ENCODE data around the gene ICAM3.

Gene ICAM3

DNA sequence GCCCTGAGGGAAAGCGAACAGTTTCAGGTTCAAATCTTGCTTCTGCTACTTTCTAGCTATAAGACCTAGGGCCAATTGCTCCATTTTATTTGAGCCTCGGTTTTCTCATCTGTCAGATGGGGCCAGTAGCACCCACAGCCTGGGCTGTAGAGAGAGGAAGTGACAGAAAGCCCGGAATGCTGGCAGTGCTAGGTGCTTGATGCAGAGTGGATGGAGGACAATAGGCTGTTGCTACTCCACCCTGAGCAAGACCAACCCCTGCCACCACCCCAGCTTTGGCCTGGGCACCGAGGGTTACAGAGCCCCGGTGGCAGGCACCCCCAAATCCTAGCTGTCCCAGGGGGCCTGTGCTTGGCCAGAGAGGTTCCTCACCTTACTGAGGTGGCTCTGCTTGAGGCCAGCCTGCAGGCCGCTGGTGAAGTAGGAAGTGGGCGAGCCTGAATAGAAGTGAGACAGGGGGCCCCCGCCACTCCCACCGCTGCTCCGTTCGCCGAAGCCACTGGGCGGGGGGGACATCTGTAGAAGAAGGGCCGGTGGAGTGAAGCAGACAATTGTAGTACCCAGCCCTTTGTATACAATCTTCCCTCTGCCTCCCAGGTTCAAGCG is 21.5 kb downstream of the ICAM3 start:
- DNase-seq = no peak

DNA sequence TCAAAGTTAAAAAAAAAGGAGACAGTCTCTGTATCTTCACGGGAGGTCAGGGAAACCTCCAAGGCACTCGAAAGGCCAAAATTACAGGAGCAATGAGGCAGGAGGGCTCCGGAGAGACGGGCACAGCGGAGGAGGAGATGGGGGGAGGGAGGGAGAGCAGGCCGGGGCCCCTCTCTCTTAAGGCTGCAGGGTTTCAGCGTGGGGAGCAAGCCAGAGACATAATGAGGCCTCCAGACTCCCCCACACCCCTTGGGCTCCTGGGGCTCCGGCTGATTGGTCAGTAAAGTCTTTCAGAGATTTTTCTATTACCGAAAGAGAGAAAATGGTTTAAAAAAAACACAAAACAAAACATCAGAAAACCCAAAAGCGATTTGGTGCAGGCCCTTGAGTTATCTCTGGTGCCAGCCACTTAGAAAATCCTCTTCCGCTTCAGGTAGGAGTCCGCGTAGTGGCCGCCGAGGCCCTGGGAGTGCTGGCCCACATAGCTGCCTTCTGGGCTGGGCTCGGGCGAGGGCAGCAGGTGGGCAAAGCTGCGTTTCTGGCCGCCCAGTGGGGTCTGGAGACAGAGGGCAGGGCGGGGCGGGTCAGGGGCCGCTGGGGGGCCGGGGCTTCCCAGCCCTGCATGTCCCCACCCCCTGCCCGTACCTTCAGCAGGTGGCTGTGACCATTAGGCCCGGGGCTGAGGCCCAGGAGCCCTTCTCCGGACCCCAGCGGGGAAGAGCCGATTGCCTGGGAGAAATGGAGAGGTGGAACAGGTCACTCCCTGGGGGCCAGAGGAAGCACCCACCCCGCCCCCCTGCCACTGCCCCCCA is 22.2 kb downstream of the ICAM3 start:
- DNase-seq = no peak

DNA sequence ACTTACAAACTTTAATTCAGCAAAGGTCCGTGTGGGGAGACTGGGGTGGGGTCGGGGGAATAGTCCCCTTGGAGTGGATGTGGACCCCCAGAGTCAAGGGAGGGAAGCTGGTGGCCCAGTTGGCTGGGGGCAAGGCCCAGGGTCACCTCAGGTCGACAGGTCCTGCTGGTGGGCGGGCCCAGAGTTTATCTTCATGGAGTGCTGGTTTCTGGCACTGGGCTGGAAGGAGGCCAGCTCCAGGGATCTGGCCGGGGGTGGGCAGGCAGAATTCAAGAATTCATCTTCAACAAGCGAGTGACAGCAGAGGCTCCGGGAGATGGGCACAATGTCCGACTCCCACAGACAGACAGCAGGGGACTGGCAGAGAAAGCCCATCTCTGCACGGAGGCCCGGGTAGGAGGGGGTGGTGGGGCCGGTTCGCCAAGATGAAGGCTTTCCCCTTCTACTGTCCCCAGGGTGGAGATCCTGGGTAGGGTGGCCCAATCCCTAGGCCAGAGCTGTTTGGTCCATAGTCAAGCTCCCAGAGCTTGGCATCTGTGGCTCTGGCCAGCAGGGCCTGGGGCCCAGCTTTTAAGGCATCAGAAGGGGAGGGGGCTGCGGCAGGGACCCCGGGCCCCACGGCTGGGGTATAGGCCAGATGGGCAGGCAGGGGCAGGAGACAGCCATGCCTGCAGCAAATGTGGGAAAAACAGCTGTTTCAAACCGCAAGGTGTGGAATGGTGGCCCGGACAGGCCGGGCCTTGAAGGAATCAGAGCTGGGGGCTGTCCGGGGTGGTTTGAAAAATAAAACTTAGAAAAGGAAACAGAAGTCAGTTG is 23.0 kb downstream of the ICAM3 start:
- DNase-seq = no peak

DNA sequence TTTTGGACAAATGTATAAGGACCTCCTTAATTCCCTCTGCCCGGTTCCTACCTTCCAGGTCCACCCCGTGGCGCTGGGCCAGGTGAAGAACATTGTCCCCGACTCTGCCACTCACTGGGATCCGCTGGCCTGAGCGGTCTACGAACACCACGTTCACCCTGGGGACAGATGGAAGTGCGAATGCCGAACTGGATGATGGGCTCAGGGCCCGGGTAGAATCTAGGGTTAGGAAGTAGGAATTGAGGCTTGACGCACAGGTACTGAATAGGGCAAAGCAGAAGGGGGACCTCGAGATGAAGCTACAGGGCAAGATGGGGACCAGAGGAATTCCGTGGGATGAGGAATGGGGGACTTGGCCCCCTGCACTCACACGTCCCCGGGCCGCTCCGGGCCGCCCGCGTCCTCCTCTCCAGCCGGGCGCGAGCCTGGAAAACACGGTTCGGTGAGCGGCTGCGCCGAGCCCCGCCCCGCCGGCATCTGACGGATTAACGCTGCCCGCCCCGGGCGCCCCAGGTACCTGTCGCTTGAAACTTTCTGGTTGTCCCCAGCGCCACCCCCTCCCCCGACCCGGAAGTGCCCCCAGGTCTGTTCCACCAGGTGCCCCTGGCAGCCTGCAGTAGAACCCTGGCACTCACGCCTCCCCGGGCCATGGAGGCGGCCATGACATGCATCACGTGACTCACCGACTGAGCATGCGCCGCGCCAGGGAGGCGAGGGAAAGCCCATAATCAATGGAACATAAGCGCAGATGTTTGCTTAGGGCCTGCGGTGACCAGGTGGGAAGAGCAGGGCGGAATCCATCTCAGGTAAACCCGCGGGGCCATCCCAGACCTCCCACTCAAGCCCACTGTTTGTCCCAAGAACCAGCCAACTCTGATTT is 23.8 kb downstream of the ICAM3 start, which contains the start of gene FDX2:
FDX2 (minus strand) TSS at position 681 of the 880 bp plus-strand sequence; CDS start at position 662, 19 bp downstream.
- DNase-seq = peak; percentile 92

DNA sequence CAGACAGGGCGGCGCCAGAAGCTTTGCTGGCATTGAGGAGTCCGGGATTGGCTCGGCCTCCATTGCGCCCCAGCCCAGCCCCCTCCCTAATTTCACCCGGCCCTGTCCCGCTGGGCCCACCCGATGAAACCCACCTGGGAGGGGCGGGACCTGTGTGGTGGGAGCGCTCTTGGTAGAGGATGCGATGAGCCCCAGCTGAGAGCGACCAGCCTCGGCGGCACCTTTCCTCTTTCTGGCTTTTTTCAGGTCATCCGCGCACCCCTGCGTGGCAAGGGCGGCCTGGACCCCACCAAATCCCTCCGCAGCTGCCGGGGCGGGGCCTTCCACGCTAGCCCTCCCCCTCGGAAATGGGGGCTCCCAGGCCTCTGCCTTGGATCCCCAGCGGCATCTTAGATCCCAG is 30.0 kb downstream of the ICAM3 start, which contains the start of gene ZGLP1:
ZGLP1 (minus strand) TSS at position 393 of the 400 bp plus-strand sequence.
- DNase-seq = no peak

DNA sequence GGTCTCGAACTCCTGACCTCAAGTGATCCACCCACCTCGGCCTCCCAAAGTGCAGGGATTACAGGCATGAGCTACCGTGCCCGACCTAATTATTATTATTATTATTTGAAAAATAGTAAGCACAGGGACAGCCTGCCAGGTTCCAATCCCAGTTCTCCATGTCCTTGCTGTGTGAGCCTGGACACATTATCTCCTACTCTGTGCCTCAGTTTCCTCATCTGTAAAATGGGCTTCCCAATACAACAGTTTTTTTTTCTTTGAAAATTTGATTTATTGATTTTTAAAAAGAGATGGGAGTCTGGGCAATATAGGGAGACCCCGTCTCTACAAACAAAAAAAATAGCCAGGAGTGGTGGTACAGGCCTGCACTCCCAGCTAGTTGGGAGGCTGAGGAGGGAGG is 33.1 kb downstream of the ICAM3 start:
- no peak for DNase-seq

DNA sequence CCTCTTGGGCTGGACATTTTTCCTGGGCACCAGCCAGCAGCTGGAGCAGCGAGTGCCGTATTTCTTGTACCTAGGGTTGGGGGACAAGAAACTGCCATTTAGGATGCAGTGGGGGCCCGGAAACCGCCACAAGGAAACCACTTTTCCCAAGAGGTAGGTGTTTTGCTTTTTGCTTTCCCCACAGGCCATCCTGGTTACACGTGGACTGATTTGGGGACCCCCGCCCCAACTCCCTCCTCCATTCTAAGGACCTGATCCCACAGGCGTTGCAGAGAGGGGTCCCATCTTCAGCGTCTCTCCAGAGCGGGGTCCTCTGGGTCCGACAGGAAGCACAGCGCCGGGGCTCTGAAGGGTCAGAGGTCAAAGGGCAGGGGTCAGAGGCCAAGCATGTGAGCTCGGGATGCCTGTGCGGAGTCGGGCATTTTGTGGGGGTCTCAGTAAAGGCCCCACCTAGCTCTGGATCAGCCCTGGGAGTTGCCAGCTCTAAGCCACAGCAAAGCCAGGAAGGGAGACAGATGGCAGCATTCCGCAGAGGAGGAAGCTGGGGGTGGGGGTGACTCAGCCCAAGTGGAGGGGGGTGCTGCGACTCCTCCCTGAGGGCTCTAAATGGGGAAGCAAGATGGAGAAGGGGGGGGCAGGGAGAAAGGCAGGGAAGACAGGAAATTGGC is 34.2 kb downstream of the ICAM3 start:
- no peak for DNase-seq

DNA sequence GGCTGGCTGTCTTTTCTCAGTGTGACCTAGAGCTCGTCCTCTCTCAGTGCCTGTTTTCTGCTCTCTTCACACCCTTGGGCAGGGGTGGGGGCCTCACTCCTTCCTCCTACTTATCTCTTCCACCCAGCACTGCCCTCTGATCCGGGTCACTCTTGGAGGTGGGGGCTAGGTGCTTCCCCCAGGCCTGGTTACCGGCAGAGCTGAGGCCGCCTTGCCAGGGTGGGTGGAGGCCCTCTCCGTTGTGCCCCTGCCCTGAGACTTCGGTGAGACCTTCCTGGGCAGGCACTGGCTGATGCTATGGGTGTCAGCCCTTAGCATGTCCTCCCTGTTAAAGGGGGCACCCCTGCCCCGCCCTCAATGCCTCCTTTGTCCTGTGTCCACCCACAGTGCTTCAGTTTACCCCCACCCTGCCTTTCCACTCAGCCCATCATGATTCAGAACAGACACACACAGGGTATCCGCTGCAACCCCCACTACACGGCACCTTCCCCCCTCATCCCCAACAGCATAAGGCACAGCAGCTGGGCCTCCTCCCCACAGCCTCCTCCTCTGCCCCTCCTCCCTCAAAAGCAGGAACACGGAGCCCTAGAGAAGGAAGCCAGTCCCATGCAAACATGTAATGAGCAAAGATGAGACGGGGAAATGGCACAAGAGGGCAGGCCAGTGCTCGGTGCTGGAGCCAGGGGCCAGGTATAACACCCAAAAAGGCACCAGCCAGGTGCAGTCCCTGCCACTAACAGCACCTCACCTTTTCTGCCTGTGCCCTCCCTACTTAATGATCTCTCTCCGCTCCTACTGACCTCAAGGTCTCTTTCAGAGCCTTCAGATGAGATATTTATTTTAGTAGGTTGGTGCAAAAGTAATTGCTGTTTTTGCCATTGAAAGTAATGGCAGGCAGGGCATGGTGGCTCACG is 39.6 kb downstream of the ICAM3 start:
- no peak for DNase-seq

DNA sequence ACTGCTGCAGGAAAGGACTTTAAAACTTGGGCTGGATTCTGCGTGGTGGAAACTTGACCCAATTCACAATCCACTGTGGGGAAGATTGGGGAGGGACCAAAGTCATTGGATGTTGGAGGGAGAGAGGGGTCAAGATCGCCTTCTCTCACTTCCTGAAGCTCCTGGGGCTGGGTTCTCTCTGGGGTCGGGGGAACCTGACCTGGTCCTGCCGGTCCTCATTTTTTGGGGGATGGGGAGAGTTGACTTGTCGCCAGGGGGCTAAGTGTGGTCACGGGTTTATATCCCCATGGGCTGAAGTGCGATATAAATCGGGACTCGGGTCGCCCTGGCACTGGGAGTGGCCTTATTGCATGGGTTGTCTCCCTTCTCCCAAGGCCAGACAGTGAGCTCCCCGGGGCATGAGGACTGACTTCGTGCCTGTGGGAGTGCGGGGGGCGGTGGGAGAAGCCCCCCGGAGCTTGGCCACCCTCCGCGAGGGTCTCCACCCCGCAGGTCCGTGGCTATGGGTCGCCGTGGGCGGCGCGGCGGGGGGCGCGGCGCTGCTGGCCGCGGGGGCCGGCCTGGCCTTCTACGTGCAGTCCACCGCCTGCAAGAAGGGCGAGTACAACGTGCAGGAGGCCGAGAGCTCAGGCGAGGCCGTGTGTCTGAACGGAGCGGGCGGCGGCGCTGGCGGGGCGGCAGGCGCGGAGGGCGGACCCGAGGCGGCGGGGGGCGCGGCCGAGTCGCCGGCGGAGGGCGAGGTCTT is 43.4 kb downstream of the ICAM3 start:
- no peak for DNase-seq

DNA sequence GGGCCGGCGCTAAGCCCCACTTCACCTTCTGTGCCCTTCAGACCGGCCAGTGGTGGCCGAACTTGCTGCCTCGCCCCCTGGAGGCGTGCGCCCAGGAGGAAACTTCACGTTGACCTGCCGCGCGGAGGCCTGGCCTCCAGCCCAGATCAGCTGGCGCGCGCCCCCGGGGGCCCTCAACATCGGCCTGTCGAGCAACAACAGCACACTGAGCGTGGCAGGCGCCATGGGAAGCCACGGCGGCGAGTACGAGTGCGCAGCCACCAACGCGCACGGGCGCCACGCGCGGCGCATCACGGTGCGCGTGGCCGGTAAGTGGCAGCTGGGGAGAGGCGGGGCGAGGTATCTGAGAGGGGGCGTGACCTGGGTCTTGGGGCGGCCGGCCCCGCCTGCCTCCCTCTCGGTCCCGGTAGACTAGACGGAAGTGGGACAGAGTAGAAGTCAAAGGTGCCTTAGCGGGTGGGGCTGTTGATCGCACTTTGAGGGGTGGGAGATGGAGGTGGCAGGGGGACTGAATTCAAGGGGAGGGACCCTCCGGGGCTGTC is 44.0 kb downstream of the ICAM3 start:
- no peak for DNase-seq

DNA sequence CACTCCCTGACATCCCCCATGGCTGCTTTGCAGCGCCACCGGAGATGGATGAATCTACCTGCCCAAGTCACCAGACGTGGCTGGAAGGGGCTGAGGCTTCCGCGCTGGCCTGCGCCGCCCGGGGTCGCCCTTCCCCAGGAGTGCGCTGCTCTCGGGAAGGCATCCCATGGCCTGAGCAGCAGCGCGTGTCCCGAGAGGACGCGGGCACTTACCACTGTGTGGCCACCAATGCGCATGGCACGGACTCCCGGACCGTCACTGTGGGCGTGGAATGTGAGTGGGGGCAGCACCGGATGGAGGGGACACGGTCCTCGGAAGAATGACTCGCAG is 45.1 kb downstream of the ICAM3 start:
- no peak for DNase-seq

DNA sequence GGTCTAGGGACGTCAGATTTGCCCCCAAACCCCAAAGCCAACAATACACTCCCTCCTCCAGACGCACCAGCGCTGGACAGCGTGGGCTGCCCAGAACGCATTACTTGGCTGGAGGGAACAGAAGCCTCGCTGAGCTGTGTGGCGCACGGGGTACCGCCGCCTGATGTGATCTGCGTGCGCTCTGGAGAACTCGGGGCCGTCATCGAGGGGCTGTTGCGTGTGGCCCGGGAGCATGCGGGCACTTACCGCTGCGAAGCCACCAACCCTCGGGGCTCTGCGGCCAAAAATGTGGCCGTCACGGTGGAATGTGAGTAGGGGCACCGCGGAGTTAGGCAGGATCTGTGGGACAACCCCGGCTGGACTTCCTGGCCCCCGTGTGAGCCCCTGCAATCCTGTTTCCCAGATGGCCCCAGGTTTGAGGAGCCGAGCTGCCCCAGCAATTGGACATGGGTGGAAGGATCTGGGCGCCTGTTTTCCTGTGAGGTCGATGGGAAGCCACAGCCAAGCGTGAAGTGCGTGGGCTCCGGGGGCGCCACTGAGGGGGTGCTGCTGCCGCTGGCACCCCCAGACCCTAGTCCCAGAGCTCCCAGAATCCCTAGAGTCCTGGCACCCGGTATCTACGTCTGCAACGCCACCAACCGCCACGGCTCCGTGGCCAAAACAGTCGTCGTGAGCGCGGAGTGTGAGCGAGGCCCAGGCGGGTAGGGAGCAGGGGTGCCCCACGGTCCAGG is 45.6 kb downstream of the ICAM3 start:
- DNase-seq = no peak

DNA sequence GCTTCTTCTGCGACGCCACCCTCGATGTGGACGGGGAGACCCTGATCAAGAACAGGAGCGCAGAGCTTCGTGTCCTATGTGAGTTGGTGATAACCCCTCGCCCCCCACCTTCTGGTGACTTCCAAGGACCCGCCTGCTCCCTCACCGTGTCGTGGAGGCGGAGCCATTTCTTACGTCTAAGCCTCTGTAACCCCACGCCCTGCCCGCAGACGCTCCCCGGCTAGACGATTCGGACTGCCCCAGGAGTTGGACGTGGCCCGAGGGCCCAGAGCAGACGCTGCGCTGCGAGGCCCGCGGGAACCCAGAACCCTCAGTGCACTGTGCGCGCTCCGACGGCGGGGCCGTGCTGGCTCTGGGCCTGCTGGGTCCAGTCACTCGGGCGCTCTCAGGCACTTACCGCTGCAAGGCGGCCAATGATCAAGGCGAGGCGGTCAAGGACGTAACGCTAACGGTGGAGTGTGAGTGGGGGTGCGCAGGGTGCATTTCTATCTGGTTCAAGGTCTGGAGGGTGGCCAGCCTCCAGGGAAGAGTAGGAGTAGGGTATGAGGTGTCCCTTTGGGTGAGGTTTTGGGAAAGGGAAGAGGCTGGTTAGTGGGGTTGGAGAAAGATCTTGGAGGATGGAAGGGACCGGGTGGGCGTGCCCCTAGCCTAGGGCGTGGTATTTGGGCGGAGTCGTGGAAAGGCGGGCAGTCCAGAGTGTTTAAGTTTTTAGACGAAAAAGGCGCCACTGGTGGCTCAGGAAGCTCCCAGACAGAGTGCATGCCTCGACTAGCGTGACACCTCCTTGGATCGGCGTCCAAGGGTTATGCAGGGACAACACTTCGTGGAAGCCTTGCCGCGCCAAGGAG is 46.4 kb downstream of the ICAM3 start:
- no peak for DNase-seq

DNA sequence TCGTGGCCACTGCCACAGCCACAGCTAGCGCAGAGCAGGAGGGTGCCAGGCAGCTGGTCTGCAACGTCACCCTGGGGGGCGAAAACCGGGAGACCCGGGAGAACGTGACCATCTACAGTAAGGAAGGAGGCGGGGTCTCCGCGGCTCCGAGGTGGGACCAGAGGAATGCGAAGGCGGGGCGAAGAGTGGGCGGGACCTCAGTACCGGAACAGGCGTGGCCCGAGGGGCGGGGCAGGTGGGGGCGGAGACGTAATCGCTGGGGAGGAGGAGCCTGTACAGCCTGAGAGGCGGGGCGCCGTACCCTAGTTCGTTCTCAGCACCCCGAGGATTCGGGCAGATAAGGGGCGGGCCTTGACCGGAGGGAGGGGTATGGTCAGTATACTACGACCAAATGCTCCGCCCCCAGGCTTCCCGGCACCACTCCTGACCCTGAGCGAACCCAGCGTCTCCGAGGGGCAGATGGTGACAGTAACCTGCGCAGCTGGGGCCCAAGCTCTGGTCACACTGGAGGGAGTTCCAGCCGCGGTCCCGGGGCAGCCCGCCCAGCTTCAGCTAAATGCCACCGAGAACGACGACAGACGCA is 47.1 kb downstream of the ICAM3 start:
- no peak for DNase-seq

DNA sequence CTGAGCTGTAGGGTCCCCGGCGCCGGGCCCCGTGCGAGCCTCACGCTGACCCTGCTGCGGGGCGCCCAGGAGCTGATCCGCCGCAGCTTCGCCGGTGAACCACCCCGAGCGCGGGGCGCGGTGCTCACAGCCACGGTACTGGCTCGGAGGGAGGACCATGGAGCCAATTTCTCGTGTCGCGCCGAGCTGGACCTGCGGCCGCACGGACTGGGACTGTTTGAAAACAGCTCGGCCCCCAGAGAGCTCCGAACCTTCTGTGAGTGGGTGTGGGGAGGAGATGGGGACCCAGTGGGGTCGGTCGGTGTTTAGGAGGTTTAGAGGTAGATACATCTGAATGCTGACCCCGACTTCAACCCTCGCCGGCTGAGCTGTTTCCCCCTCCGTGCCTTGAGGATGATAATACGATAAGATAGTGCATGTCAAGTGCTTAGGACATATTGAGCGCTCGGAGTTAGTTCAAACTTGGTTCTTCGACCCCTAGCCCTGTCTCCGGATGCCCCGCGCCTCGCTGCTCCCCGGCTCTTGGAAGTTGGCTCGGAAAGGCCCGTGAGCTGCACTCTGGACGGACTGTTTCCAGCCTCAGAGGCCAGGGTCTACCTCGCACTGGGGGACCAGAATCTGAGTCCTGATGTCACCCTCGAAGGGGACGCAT is 47.7 kb downstream of the ICAM3 start:
- DNase-seq = no peak

DNA sequence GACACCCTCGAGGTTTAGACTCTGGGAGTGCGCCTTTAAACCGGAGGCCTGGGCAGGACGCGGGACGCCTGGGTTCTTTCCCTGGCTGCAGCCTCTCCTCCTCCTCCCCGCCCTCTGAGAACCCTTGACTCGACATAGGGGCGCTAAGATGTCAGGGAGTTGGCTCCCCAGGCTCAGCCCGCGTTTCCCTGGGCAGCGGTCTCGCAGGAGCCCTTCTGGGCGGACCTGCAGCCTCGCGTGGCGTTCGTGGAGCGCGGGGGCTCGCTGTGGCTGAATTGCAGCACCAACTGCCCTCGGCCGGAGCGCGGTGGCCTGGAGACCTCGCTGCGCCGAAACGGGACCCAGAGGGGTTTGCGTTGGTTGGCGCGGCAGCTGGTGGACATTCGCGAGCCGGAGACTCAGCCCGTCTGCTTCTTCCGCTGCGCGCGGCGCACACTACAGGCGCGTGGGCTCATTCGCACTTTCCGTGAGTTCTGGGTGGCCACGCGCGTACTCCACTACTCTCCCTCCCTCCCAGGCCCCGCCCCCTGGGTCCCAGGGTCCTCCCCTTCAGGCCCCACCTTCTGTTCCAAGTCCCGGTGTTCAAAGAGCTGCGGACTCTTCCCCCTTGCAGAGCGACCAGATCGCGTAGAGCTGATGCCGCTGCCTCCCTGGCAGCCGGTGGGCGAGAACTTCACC is 48.4 kb downstream of the ICAM3 start:
- no peak for DNase-seq

Measured in right forelimb (tissue), 1 donor.